GM18499 (cell line): ENCODE measurements around the gene BPHL.
"Not testable (repeated sequence)": the region's sequence is repeated elsewhere in the genome, so short reads cannot be mapped to it uniquely, and the experiment has no call there.

Source experiments
- ATAC-seq: cut with Tn5 transposase; IDR thresholded peaks from one replicate; pipeline ENCODE4 v1.9.1; 2021; ENCODE audit warnings: moderate number of reproducible peaks; ENCODE audit not compliant: insufficient read depth, unreplicated experiment

BPHL gene

DNA sequence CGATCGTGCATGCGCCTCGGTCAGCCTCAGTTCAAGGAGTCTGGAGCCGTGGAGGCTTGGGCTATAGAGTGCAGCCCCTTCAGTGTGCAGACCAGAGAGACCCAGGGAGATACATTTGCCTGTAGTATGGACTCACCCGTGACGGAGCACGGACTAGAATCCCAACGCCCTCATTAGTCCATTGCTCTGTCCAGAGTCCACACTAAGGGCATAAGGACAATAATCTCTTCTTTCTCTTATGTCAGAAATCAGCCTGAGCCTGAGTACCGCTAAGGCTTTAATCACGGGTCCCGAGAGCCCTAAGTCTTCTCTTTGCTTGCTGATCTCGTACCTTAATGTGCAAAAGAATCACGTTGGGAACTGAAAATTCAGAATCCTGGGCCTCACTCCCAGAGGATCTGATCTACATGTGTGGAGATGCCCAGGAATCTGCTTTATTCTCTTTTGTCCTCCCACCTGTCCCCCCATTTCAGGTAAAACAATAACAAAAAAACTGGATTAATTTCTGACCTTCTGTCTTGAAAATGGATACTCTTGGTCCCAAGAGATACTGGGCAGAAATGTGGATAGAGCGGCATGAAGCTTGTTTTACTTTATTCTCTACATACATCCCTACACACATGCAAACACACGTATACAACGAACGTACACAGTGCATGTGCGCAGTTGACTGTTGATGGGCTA is 671 bp downstream of the BPHL start:
- ATAC-seq = no peak

DNA sequence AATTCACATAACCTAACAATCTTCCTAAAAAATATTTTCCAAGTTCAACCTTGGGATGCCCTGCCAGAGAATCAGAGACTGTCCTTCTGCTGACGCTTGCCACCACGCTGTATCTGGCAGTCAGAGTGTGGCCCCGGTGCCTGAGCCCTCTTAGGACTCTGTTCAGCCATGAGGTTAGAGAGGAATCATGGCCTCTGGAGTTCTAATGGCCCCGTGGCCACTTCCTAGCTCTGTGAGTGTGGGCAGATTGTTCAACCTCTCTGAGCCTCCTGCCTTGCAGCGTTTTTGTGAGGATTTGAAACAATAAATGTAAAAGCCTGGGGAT is 2.2 kb downstream of the BPHL start:
- ATAC-seq = no peak

- no peak for ATAC-seq
Observed at GRCh38 chr6:3122823-3123182, 4.3 kb downstream of the BPHL start.

DNA sequence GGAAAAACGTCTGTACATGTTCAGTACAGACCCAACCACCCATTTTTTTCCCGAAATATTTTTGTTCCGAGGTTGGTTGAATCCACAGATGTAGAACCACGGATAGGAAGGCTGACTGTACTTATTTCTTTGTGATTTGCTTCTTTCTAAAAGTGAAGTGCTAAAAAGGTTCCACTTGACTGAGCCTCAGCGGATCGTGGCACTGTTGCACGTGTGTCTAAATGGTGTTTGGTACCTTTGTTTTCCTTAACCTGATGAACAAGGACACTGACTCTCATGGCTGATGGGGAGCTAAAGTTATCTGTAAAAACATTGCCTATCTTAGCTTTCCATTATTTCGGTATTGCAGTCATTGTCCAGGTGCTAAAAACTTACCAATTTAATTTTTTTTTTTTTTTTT is 6.2 kb downstream of the BPHL start:
- no peak for ATAC-seq

GRCh38 chr6:3125815-3126214 is 7.3 kb downstream of the BPHL start:
- ATAC-seq = no peak

DNA sequence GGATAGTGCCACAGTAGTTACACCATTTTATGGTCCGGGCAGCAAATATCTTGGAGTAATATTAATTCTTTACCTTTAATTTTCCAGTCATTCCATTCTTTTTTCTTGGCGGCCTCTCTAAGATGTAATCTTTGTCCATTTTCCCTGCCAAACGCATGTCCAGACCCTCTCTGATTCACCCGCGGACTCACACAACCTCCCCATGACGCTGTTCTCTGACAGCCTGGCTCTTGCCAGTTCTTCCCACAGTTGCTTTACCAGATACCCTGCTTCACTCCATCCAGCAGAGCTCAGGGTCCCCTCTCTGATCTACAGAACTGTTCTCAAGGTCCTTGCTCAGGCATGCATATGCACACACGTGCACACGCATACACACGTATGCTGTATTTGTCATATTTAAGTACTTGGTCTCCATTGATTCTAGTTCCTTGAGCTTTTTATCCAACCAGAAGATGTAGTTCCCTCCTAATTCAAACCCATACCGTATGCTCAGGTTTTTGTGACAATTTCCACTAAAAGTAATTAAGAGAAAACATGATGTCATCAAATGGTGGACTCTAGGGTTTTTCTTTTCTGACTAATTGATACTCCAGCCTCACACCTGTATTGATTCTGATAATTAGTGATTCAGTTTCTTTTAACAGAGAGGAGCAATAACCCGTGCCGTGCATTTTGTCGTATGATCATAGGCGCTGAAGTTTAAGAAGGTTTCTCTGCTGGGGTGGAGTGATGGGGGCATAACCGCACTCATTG is 10.0 kb downstream of the BPHL start:
- ATAC-seq = no peak

- ATAC-seq = no peak
Observed at GRCh38 chr6:3131695-3132094, 13.2 kb downstream of the BPHL start.

DNA sequence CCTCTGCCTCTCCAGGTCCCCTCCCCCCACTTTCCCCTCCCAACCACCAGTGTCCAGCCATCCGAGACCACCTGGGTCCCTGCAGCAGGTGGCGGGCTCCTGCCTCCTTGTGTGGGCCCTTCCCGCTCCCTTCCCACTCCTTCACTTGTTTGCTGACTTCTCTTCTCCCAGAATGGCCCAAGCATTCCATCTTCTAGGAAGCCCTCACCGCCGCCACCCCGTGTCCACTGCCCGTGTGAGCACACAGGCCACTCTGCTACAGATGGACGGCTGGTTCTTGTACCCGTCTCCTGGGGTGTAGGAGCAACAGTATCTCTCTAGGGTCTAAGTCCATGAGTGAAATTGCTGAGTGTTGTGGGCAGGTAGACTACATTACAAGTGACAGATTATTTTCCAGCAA is 15.0 kb downstream of the BPHL start:
- ATAC-seq = no peak

DNA sequence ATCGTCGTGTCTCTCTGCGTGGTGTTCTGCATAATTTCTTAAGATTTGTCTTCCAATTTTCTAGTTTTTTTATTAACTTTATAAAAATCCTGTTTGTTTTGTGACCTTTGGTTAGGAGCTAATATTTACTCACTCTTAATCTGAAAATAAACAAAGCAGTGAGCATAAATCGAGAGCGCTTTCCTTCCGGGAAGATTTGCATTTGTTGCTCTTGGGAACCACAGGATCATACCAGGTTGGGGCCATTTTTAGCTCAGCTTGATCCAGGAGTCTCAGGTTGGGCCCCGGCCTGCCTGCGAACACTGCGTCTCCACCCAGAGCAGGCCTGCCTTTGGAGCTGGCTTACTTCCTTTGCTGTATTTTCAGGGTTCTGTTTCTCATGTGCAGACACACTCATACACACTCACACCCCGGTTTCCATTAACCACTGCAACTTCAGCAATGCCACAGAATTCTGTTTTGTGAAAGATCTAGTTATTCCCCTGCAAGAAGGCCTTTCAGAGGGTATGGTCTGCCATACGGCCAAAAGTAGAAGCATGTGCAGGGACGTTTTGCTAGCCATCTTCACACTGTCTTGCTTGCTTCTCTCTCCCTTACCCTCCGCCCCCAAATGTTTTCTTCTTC is 17.3 kb downstream of the BPHL start:
- no peak for ATAC-seq

DNA sequence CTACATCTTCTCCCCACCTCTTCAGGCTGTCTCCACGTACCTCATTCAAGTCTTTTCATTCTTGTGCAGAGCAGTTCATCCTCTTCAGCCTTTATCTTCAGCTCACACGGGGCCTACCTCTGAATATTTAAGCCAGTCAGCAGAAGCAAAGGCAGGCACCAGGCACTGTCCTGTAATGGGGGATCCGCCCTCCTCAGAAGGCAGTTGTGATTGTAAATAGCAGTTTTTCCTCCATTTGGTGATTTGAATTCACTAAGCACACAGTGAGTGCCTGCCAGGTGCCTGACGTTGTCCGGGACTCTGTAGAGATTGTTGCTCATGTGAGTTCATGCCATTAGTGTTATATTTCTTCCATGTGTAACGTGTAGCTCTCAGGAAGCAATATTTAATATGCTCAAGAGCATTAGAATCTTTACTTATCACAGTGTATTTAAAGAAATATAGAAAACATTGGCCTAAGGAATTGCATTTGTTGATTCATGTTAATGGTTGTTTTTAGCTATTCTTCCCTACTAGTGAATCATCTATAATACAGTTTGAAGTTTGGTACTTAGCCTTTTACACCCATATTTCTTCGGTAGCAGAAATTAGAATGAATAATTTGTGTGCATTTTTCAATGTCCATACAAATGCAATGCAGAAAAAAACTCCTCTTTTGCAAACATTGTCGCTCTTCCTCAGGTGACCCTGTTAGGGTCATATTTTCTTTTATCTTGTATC is 17.9 kb downstream of the BPHL start:
- no peak for ATAC-seq

DNA sequence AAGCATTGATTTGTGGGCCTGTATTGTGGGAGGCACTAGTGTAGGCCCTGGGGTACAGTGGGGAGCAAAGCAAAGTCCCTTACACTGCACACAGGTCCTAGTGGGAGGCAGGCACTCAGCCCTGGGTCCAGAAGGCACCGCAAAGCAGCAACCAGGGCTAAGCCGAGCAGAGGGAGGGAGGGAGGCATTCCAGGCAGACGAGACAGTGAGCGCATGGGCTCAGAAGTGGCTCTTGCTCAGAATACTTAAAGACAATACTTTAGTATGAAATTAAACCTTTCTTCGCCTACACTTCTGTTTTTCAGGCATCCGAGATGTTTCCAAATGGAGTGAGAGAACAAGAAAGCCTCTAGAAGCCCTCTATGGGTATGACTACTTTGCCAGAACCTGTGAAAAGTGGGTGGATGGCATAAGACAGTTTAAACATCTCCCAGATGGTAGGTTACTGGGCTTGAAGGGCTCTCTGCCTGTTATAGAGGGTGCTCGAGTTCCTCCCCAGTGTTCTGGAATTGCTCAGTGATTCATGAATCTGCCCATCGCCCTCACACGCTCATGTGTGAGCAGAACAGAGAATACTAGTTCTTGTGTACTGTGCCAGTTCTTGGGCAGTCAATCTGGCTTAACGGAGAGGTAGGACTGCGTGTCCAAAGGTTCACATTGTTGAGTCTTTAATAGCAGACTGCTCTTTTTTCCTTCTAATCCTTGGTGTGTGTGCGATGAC is 18.7 kb downstream of the BPHL start:
- no peak for ATAC-seq

DNA sequence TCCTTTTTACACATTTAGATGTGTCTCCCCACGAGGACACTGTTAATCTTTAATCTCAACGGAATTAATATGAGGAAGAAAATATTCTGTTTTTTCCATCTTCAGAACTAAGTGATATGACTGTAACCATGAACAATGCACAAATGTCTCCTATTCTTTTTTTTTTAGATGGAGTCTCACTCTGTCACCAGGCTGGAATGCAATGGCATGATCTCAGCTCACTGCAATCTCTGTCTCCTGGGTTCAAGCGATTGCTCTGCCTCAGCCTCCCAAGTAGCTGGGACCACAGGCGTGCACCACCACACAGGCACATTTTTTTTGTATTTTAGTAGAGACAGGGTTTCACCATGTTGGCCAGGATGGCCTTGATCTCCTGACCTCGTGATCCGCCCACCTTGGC is 19.4 kb downstream of the BPHL start:
- ATAC-seq = not testable (repeated sequence)

DNA sequence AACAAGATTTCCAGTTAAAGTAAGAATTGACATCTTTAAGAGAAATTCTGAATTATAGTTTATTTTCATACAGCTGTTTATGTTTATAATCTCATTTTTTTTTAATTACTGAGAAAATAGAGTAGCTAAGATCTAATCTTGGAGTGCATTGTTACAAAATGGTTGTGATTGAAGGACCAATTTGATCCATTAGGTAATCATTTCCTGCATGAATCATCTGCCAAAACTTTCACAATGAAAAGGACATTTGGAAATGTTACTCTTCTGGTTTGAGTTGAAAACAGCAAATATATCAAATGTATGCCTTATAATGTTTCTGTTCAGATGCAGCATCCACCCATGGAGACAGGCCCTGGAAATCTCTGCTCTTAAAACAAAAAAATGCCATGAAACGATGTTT is 19.8 kb downstream of the BPHL start:
- ATAC-seq = no peak

- ATAC-seq = no peak
Observed at GRCh38 chr6:3139090-3139903, 20.8 kb downstream of the BPHL start.

DNA sequence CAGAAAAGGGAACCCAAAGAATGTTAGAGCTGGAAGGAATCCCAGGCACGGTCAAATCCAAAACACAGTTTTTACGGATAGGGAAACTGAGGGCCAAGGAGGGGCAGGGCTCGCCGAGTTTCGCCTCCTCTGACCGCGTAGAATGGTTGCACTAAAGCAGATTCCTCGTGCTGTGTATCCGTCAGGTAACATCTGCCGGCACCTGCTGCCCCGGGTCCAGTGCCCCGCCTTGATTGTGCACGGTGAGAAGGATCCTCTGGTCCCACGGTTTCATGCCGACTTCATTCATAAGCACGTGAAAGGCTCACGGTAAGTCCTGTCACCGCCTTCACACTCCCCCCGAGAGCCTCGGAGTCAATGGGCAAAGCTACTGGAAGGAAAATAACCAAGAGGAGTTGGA is 21.7 kb downstream of the BPHL start:
- ATAC-seq = no peak

DNA sequence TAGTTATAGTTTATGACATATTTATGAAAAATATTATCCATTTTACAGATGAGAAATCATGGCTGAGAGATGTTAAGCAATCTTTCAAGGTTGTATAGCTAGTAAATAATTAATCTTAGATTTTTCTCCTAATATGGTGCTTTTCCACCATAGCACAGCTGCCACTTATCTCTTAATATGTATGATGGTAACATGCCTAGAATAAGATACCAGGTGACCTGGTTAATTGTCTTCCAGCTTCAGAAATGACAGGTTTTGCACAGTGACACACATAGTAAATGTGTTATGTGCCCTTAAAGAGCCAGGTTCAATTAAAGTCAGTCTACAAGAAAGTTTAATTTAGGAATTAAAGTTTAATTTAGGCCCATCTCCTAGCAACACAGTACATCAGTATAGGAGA is 24.0 kb downstream of the BPHL start:
- ATAC-seq = no peak

DNA sequence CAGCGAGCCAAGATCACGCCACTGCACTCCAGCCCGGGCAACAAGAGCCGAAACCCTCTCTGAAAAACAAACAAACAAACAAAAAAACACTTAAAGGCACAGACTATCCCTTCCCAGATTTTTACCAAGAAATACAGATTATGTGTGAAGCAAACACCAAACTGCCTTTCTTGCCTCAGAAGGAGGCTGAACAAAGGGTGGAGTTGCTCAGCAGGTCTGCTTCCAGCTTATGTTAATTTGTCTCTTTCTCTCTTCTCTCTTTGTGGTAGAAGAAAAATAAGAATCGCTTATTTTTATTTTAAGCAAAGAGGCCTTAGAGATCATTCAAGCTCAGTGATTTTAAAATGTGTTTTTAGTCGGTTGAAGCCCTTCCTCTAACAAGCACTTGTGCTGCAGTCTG is 24.6 kb downstream of the BPHL start:
- ATAC-seq = no peak

GRCh38 chr6:3144571-3144970 is 26.1 kb downstream of the BPHL start:
- ATAC-seq = no peak

DNA sequence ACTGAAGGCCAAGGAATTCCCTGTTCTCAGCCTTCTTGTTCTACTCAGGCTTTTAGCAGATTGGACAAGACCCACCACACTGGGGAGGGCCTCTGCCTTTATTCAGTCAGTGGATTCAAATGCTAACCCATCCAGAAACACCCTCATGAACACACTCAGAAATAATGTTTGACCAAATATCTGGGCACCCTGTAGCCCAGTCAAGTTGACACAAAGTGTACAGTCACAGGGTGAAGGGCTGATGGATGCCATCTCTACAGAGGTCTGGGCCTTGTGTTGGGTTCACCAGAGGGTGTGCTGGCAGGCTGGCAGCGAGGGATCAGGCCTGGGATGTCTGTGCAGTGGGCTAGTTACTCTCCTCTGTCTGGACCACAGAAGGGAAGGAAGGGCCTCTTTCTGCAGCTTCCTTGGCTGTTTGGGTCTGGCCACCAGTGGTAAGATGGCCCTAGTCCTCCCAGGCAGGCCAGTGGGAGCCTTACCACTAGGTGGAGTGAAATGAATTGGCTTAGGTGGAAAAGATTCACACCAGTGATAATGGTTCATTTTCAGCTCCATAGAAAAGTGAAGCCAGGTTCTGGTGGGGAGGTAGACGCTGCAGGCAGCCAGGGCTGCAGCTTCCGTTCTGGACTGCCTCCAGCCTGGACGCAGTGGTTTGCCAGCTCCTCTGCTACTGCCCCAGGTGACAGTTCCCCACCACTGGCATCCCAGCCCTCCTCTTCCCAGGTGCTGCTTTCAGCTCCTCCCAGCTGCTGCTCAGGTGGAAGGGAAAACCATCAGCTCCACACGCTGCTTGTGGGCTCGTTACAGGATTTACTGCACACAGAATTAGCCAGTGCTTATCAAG is 29.6 kb downstream of the BPHL start:
- ATAC-seq = no peak
